HG03095 (cell line): ENCODE data around the gene SNUPN.
A peak's percentile ranks its signal among the peaks of the same experiment; 100 is the strongest.

Source experiments
- ATAC-seq: cut with Tn5 transposase; IDR thresholded peaks from one replicate; pipeline ENCODE4 v1.9.1; 2021; ENCODE audit warnings: moderate library complexity; ENCODE audit not compliant: unreplicated experiment

Gene SNUPN

GRCh38 chr15:75654201-75654907, 28.8 kb upstream of the SNUPN start:
- no peak for ATAC-seq

- no peak for ATAC-seq
Measured at GRCh38 chr15:75653347-75653913, 27.9 kb upstream of the SNUPN start.

- no peak for ATAC-seq
Measured at GRCh38 chr15:75651810-75652543, 26.5 kb upstream of the SNUPN start.

GRCh38 chr15:75650908-75651809, 25.6 kb upstream of the SNUPN start:
- ATAC-seq = no peak

GRCh38 chr15:75649848-75650247, 24.3 kb upstream of the SNUPN start:
- no peak for ATAC-seq

- no peak for ATAC-seq
Measured at GRCh38 chr15:75649045-75649761, 23.7 kb upstream of the SNUPN start.

DNA sequence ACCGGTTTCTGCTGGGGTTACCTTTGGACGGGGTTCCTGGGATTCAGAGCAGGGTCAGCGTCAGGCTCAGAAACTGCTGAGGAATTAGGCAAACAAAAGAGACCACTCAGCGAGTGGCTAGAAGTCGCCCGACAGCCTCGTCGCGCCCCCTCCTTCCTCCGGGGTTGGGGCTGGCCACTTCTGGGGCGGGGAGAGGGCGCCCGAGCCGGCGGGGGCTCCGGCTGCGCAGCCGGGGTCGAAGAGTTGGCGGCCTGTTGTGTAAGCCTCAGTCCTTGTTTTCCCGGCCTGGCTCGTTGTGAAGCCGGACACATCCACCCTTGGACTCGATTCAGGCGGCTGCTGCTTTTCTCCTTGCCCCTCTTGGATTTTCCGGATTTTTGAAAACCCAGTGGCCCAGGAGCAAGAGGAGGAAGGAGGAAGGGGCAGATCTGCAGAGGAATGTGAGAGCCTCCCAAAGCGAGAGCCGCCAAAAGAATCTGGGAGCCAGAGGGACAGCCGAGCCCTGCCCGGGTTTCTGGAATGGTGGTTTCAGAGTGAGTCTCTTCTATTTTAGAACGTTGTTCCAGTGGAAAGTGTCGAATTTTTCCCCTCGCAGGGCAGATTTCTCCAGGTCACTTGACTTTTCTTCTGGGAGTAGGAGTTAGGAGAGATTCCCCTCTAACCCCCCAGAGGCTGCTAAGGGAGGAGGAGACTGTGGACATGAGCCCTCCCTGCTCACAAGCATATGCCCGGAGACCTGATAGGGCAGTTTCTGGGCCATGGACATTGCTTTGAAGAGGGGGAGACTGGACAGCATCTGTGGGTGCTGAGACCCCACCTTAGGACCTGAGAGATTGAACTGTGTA, 22.9 kb upstream of the SNUPN start:
- ATAC-seq = no peak

DNA sequence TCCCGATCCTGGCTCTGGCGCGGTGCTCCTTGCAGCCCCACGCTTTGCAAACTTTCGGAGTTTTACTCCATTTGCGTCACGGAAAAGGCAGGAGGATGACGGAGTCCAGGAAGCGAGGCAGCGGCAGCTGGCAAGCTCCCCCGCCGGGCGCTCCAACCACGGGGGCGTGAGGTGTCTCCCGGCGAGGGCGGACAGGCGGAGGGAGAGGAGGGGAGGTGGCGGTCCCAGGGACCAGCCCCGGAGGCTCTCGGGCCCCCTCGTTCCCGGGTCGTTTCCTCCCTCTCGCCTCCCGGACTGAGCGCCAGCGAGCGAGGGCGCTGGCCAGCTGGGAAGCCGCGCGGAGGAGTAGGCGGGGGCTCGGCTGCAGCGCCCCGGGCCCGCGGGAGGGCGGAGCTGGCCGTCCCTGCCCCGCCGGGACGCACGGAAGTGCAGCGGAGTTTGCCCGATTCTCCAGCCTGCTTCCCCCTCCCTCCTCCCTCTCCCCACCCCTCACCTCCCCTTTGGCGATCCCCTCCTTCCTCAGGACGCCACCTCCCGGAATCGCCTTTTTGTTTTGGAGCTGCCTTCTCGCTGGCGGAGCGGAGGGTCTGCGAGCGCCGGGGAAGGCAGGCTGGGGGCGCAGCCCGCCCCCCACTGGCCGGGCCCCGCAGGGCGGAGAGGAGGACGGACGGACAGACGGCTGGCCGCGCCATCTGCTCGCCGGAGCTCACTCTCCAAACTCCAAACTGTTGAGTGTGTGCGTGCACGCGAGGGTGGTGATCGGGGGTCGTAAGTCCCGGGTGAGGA, 22.0 kb upstream of the SNUPN start, which contains the start of gene SNX33:
Gene SNX33, plus strand, starts transcription at position 543 of the 786 bp plus-strand sequence. CDS start 1,191 bp downstream, outside the sequence.
- ATAC-seq = peak; percentile 46

DNA sequence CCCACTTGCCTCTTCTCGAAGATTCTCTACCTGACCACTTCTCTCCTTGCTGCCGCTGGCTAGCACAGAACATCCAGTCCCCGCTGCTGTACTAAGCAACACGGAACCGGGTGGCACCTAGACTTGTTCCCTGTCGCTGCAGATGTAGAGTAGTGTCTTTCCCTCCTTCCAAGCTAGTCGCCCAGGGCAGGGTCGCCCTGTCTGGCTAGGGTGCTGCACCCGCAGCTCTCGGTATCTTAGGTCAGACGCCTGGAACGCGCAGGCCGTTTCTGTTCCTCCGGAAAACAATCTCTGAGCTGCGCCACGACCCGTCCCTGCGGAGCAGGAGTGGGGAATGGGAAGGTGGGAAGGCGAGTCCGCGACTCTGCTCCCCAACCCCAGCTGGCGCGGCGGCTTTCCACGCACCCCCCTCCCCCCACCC, 21.4 kb upstream of the SNUPN start:
- ATAC-seq = no peak

DNA sequence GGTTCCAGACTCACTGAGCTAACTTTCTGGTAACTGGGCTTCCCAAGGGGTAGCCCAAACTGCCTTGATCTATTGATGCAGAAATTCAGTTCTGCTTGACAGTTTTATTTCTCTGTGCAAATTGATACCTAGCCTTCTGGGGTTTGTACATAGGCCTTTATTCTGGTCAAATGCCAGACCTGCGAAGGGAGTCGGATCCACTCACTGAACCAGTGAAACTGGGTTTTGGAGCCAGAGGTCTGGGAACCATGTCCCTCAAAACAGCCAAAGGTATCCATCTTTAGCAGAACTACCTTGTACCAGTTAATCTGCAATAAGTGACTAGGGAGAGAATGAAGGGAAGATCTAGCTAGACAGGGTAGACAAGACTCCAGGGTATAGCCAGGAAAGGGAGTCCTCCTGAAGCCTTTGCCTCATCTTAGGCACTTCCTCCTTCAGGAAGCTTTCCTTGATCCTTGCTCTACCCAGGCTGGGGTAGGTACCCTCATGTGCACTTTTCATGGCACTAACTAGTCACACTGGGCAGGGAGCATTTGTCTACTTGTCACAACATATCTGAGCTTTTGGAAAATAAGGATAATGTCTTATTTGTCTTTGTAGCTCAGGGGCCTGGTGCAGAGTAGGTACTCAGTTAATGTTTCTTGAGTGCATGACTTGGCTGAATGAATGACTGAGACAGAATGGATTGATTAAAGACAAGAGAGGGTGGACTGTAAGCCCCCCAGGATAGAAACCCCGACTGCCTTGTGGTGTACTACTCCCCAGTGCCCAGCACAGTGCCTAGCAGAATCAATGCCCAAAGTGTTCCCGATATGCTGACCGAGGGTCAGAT, 20.8 kb upstream of the SNUPN start:
- no peak for ATAC-seq

DNA sequence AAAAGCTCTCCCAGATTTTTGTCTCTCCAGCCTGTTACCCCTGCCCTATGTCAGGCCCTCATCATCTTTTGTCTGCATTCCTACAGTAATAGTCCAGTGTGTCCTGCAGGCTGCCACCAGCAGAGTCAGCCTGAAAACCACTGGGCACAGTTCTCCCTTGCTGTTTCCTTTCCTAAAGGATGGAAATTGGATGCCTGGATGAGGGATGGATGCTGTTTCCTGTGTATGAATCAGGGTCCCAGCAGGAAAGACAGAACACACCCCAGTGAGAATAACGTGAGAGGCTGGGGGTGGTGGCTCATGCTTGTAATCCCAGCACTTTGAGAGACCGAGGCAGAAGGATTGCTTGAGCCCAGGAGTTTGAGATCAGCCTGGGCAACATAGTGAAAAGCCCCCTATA, 18.9 kb upstream of the SNUPN start:
- ATAC-seq = no peak

DNA sequence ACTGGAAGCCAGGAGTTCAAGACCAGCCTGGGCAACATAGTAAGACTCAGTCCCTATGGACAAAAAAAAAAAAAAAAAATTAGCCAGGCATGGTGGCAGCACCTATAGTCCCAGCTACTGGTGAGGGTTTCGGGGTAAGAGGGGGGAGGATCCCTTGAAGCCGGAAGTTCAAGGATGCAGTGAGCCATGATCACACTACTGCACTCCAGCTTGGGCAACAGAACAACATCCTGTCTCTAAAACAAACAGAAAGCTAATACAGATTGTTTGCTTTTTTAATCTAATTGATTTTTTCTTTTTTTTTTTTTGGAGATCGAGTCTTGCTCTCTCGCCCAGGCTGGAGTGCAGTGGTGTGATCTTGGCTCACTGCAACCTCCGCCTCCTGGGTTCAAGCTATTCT, 16.1 kb upstream of the SNUPN start:
- no peak for ATAC-seq

GRCh38 chr15:75641179-75641503, 15.6 kb upstream of the SNUPN start:
- ATAC-seq = no peak

- ATAC-seq = peak; percentile 36
Measured at GRCh38 chr15:75640483-75641178, 15.1 kb upstream of the SNUPN start.

DNA sequence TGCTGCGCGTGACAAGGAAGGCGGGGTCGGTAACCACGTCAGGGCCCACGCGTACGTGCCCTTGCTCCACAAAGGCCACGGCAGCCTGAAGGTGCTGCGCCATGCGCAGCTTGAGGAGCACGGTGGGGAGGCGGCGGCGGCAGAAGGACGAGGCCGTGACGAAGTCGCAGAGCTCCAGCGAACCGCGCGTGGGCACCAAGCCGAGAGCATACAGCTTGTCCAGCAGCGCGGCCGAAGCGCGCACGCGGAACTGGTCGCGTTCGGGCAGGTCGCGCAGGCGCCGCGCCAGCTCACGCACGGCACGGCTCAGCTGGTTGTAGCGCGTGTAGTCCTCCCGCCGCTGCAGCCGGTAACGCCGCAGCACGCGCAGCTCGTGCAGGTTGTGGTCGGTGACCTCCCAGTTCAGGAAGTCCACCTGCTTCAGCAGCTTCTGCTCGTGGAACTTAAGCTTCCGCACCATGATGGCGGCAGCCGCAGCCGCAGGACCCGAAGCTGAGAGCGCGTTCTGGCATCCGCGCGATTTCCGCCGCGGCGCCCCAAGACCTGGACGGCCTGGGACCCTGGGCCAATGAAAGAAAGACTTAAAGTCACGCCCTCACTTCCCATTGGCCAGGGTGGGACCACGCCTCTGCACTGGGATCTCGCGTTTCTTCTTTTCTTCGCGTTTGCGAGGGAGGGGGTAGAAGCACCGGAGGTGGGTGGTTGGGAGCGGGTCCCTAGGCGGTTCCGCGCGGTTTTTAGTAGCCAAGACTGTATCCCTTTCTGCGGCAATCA, 14.4 kb upstream of the SNUPN start, which contains the start of gene IMP3:
Gene IMP3, minus strand, starts transcription at position 516 of the 774 bp plus-strand sequence. Its CDS starts 56 bp downstream, at position 460.
- peak; percentile 86 for ATAC-seq

GRCh38 chr15:75639191-75639708, 13.7 kb upstream of the SNUPN start:
- ATAC-seq = no peak
